Measurements from ENCODE around the gene ENHO. TPM values are rescaled to one million over a fixed set of nuclear protein-coding genes. Genes with fewer than 3 reads are reported as not detected.
"Not testable (repeated sequence)": the region's sequence is repeated elsewhere in the genome, so short reads cannot be mapped to it uniquely, and the experiment has no call there.

ENHO gene
- total RNA-seq, 4 donors from 2014 or later, result 0.65 to 4.0 (median 2.7) TPM

GRCh38 chr9:34545497-34545896 is 22.7 kb upstream of the ENHO start:
- Histone ChIP-seq H3K9me3 (no peaks in the 10 kb centered on the region), H3K27ac (no peak overlapping the region), H3K36me3 (no peaks in the 10 kb centered on the region), H3K27me3 (peaks cover 5% of the 10 kb centered on the region), H3K4me1 (peaks cover 17% of the 10 kb centered on the region), H3K4me3 (no peak overlapping the region)
- WGBS, result 96% methylated on average over 6 of the region's 6 CpGs
- no peak for DNase-seq (ENCODE audit: low spot score in 2 of 2)
- TF ChIP-seq EP300 (IDR thresholded peaks at IDR 0.05) (no peak), POLR2A (IDR thresholded peaks at IDR 0.05) (no peak), POLR2AphosphoS5 (IDR thresholded peaks at IDR 0.05) (no peak)
- TF ChIP-seq, protein P1, sequence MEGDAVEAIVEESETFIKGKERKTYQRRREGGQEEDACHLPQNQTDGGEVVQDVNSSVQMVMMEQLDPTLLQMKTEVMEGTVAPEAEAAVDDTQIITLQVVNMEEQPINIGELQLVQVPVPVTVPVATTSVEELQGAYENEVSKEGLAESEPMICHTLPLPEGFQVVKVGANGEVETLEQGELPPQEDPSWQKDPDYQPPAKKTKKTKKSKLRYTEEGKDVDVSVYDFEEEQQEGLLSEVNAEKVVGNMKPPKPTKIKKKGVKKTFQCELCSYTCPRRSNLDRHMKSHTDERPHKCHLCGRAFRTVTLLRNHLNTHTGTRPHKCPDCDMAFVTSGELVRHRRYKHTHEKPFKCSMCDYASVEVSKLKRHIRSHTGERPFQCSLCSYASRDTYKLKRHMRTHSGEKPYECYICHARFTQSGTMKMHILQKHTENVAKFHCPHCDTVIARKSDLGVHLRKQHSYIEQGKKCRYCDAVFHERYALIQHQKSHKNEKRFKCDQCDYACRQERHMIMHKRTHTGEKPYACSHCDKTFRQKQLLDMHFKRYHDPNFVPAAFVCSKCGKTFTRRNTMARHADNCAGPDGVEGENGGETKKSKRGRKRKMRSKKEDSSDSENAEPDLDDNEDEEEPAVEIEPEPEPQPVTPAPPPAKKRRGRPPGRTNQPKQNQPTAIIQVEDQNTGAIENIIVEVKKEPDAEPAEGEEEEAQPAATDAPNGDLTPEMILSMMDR (IDR thresholded peaks at IDR 0.05), result no peak

- H3K4me1 ChIP-seq, result peaks cover 17% of the 10 kb centered on the region
- TF ChIP-seq POLR2AphosphoS5 (IDR thresholded peaks at IDR 0.05), result no peak
- no peak for TF ChIP-seq EP300 (IDR thresholded peaks at IDR 0.05)
- TF ChIP-seq, protein P1 (IDR thresholded peaks at IDR 0.05), result no peak
- no peak for TF ChIP-seq POLR2A (IDR thresholded peaks at IDR 0.05)
- H3K9me3 ChIP-seq, result no peaks in the 10 kb centered on the region
- peaks cover 5% of the 10 kb centered on the region for H3K27me3 ChIP-seq
- WGBS, result 72% methylated on average over 5 of the region's 5 CpGs
- no peaks in the 10 kb centered on the region for H3K36me3 ChIP-seq
- H3K27ac ChIP-seq, result no peak overlapping the region
- no peak overlapping the region for H3K4me3 ChIP-seq
- DNase-seq (ENCODE audit: low spot score in 2 of 2), result no peak
Observed at GRCh38 chr9:34544035-34544434, 21.2 kb upstream of the ENHO start.

- peaks cover 4% of the 10 kb centered on the region for H3K4me1 ChIP-seq
- WGBS, result 81% methylated on average over 7 of the region's 7 CpGs
- H3K27ac ChIP-seq, result no peak overlapping the region
- no peaks in the 10 kb centered on the region for H3K36me3 ChIP-seq
- no peak overlapping the region for H3K4me3 ChIP-seq
- no peak for DNase-seq (ENCODE audit: low spot score in 2 of 2)
- no peaks in the 10 kb centered on the region for H3K9me3 ChIP-seq
- no peaks in the 10 kb centered on the region for H3K27me3 ChIP-seq
- TF ChIP-seq POLR2A (IDR thresholded peaks at IDR 0.05) (no peak), POLR2AphosphoS5 (IDR thresholded peaks at IDR 0.05) (no peak), EP300 (IDR thresholded peaks at IDR 0.05) (no peak)
- TF ChIP-seq, protein P1 (IDR thresholded peaks at IDR 0.05), result no peak
Observed at GRCh38 chr9:34541540-34541939, 18.8 kb upstream of the ENHO start.

- TF ChIP-seq EP300 (IDR thresholded peaks at IDR 0.05), result no peak
- no peak for TF ChIP-seq POLR2A (IDR thresholded peaks at IDR 0.05)
- TF ChIP-seq POLR2AphosphoS5 (IDR thresholded peaks at IDR 0.05), result no peak
- TF ChIP-seq, protein P1 (IDR thresholded peaks at IDR 0.05), result no peak
- WGBS, result 65% methylated on average over 2 of the region's 2 CpGs
- Histone ChIP-seq H3K27me3 (no peaks in the 10 kb centered on the region), H3K4me1 (no peaks in the 10 kb centered on the region), H3K36me3 (no peaks in the 10 kb centered on the region), H3K27ac (no peak overlapping the region), H3K9me3 (no peaks in the 10 kb centered on the region), H3K4me3 (no peak overlapping the region)
- DNase-seq (ENCODE audit: low spot score in 2 of 2), result no peak
Observed at GRCh38 chr9:34540827-34541226, 18.0 kb upstream of the ENHO start.

DNA sequence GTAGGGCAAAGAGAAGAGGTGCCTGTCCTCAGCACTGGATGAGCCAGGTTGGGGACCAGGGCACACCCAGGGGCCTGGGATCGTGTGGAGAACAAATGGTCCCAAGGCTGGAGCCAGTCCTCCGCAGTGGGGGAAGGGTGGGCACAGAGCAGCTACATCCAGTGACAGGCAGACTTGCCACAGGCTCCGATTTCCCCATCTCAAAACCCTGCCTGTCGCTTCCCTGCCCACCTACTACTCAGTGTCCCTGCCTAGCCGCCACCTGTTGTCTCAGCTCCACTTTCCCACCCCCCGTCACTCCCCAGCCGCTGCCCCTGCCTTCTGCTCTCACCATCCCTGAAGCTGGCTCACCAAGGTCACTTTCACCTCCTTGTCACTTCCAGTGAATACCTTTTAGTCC is 13.9 kb upstream of the ENHO start:
- TF ChIP-seq EP300 (IDR thresholded peaks at IDR 0.05) (no peak), POLR2AphosphoS5 (IDR thresholded peaks at IDR 0.05) (no peak), POLR2A (IDR thresholded peaks at IDR 0.05) (no peak)
- TF ChIP-seq, protein P1 (IDR thresholded peaks at IDR 0.05), result no peak
- no peak for DNase-seq (ENCODE audit: low spot score in 2 of 2)
- no peaks in the 10 kb centered on the region for H3K36me3 ChIP-seq
- no peak overlapping the region for H3K27ac ChIP-seq
- H3K9me3 ChIP-seq, result no peaks in the 10 kb centered on the region
- H3K27me3 ChIP-seq, result peaks cover 7% of the 10 kb centered on the region
- H3K4me1 ChIP-seq, result no peaks in the 10 kb centered on the region
- 80% methylated on average over 7 of the region's 7 CpGs for WGBS
- H3K4me3 ChIP-seq, result no peak overlapping the region

- not testable (repeated sequence) for H3K36me3 ChIP-seq; H3K4me1 ChIP-seq; DNase-seq (ENCODE audit: low spot score in 2 of 2); H3K27ac ChIP-seq; H3K4me3 ChIP-seq; H3K27me3 ChIP-seq; H3K9me3 ChIP-seq
- 96% methylated on average over 6 of the region's 8 CpGs for WGBS
Observed at GRCh38 chr9:34532041-34532440, 9.3 kb upstream of the ENHO start.

All from suprapubic skin (tissue), 4 donors.